ENCODE data around the gene SNAPIN.

The SNAPIN gene, protein sequence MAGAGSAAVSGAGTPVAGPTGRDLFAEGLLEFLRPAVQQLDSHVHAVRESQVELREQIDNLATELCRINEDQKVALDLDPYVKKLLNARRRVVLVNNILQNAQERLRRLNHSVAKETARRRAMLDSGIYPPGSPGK

DNA sequence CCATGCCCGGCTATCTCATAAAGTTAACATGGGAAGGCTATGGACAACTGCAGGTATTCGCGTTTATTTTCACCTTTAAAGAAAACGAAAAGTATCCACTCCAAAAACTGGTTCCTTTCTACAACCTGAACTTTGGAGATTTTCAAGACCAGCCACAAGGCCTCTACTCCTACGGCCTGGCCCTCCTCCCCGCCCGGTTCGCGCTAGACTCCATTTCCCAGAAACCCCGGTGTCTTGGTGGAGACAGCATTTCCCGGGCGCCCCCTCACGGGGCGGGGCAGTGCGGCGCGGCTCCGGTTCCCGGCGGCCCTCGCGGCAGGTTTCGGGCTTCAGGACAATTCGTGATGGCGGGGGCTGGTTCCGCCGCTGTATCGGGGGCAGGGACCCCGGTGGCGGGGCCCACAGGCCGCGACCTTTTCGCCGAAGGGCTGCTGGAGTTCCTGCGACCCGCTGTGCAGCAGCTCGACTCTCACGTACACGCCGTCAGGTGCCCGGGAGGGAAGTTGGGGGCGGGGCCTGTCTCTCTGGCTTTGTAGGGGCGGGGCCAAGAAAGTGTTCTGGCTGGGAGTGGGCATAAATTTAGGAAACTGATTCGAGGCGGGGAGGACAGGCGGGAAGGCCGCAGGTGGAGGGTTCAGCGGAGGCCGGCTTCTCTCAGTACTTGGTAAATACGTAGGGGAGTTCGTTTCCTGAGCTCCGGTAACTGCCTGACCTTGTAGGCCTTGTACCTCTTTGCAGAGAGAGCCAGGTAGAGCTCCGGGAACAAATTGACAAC is at the start of gene SNAPIN:
TSS of gene SNAPIN (plus strand) at position 304 of the 775 bp plus-strand sequence. CDS start at position 345, 41 bp downstream.
- Mint-ChIP-seq H3K4me3 (peak within 1 kb of the TSS; percentile 97), H3K27ac (peak within 1 kb of the TSS; percentile 69), H3K9me3 (no peaks in the 10 kb centered on the region), H3K36me3 (ENCODE audit: low read depth) (peaks cover 27% of the 10 kb centered on the region), H3K27me3 (ENCODE audit: low read depth, poor library complexity) (peaks cover 3% of the 10 kb centered on the region), H3K4me1 (peaks cover 26% of the 10 kb centered on the region)
- TF ChIP-seq, protein P1, sequence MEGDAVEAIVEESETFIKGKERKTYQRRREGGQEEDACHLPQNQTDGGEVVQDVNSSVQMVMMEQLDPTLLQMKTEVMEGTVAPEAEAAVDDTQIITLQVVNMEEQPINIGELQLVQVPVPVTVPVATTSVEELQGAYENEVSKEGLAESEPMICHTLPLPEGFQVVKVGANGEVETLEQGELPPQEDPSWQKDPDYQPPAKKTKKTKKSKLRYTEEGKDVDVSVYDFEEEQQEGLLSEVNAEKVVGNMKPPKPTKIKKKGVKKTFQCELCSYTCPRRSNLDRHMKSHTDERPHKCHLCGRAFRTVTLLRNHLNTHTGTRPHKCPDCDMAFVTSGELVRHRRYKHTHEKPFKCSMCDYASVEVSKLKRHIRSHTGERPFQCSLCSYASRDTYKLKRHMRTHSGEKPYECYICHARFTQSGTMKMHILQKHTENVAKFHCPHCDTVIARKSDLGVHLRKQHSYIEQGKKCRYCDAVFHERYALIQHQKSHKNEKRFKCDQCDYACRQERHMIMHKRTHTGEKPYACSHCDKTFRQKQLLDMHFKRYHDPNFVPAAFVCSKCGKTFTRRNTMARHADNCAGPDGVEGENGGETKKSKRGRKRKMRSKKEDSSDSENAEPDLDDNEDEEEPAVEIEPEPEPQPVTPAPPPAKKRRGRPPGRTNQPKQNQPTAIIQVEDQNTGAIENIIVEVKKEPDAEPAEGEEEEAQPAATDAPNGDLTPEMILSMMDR (IDR thresholded peaks at IDR 0.05): no peak
- DNase-seq: peak; percentile 90

- H3K4me1 Mint-ChIP-seq: peaks cover 61% of the 10 kb centered on the region
- TF ChIP-seq, protein P1 (IDR thresholded peaks at IDR 0.05): no peak
- peaks cover 3% of the 10 kb centered on the region for H3K27me3 Mint-ChIP-seq (ENCODE audit: low read depth, poor library complexity)
- H3K27ac Mint-ChIP-seq: peak overlapping the region; percentile 76
- H3K36me3 Mint-ChIP-seq (ENCODE audit: low read depth): no peaks in the 10 kb centered on the region
- no peaks in the 10 kb centered on the region for H3K9me3 Mint-ChIP-seq
- peak; percentile 84 for DNase-seq
- H3K4me3 Mint-ChIP-seq: peak overlapping the region; percentile 70
Measured at GRCh38 chr1:153608742-153609584, 49.5 kb upstream of the SNAPIN start.

DNA sequence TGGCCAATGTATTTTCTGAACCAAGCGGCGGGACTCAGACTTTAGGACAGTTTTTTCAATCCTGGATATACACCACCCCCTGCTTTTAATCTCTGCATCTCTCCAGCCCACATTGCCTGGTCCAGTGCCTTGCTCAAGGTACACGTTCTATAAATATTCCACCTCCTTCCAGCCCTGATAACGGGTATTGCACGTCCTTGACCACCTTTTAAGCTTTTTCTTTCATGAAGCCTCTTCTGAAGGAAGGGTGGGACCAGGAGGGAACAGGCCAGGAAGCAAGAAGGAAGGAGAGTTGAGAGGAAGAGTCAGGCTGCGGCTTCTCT is 49.0 kb upstream of the SNAPIN start:
- Mint-ChIP-seq H3K4me1 (peaks cover 65% of the 10 kb centered on the region), H3K4me3 (peak overlapping the region; percentile 70), H3K36me3 (ENCODE audit: low read depth) (no peaks in the 10 kb centered on the region), H3K27me3 (ENCODE audit: low read depth, poor library complexity) (peaks cover 3% of the 10 kb centered on the region), H3K9me3 (no peaks in the 10 kb centered on the region), H3K27ac (peak overlapping the region; percentile 76)
- TF ChIP-seq, protein P1 (IDR thresholded peaks at IDR 0.05): no peak
- DNase-seq: no peak

- Mint-ChIP-seq H3K27me3 (ENCODE audit: low read depth, poor library complexity) (peaks cover 3% of the 10 kb centered on the region), H3K9me3 (no peaks in the 10 kb centered on the region), H3K27ac (no peak overlapping the region), H3K36me3 (ENCODE audit: low read depth) (no peaks in the 10 kb centered on the region), H3K4me3 (no peak overlapping the region), H3K4me1 (peaks cover 69% of the 10 kb centered on the region)
- TF ChIP-seq, protein P1 (IDR thresholded peaks at IDR 0.05): no peak
- DNase-seq: no peak
Measured at GRCh38 chr1:153610334-153610733, 48.2 kb upstream of the SNAPIN start.

DNA sequence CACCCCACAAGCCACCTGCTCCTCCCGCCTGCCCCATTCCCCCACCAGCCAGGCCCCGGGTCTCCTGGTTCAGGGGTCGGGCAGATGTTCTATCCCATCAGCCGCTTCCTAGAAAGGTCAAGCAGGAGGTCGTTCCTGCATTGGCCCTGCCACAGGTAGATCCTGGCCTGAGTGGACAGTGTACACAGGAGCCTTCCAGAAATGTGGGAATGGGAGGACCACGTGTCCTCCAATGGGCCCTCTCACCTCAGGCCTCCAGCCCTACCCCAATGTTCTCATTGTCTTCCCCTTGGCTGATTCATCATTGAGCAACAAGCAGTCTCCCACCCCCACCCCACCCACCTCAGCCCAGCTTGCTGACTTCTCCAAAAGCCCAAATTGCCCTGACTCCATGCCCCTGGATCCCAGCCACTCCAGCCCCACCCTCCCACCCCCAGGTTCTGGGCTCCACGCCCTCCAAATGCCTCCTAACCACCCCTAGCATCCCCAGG is 47.6 kb upstream of the SNAPIN start:
- Mint-ChIP-seq H3K9me3 (no peaks in the 10 kb centered on the region), H3K27me3 (ENCODE audit: low read depth, poor library complexity) (peaks cover 5% of the 10 kb centered on the region), H3K4me1 (peaks cover 69% of the 10 kb centered on the region), H3K27ac (no peak overlapping the region), H3K36me3 (ENCODE audit: low read depth) (no peaks in the 10 kb centered on the region), H3K4me3 (no peak overlapping the region)
- TF ChIP-seq, protein P1 (IDR thresholded peaks at IDR 0.05): no peak
- no peak for DNase-seq
